ENCODE data around the gene ARHGAP42. TPM values are rescaled to one million over a fixed set of nuclear protein-coding genes. Genes with fewer than 3 reads are reported as not detected.

Gene ARHGAP42
- total RNA-seq, 1 donor from 2014 or later = 33.2 TPM

- H3K27me3 Mint-ChIP-seq (ENCODE audit: low read depth, unreplicated experiment) = no peaks in the 10 kb centered on the region
- no peaks in the 10 kb centered on the region for H3K9me3 Mint-ChIP-seq (ENCODE audit: unreplicated experiment)
- Histone ChIP-seq H3K9me3 (ENCODE audit: insufficient read depth, low read depth, low read length) (no peaks in the 10 kb centered on the region), H3K4me1 (ENCODE audit: insufficient read depth, low read length) (peaks cover 7% of the 10 kb centered on the region), H3K27ac (ENCODE audit: low read depth, low read length) (no peak overlapping the region), H3K79me2 (ENCODE audit: insufficient read depth, low read length) (peaks cover 3% of the 10 kb centered on the region), H3K27me3 (ENCODE audit: insufficient read depth, low read length) (no peaks in the 10 kb centered on the region), H4K20me1 (ENCODE audit: insufficient read depth, low read length) (peaks cover 9% of the 10 kb centered on the region), H3K4me2 (ENCODE audit: low read length) (no peak overlapping the region), H3K4me3 (ENCODE audit: insufficient read depth, low read depth, low read length) (no peak overlapping the region), H3K9ac (ENCODE audit: low read length) (no peak overlapping the region), H3K36me3 (ENCODE audit: insufficient read depth, low read length) (no peaks in the 10 kb centered on the region), H2AFZ (ENCODE audit: low read depth, low read length) (no peak overlapping the region)
- H3K27ac Mint-ChIP-seq (ENCODE audit: unreplicated experiment) = no peak overlapping the region
- no peak for FAIRE-seq
- H3K36me3 Mint-ChIP-seq (ENCODE audit: low read depth, unreplicated experiment) = peaks cover 3% of the 10 kb centered on the region
- TF ChIP-seq CTCF (IDR thresholded peaks at IDR 0.05; ENCODE audit: insufficient read depth, low read depth, low read length) (no peak), EZH2 (IDR thresholded peaks at IDR 0.05; ENCODE audit: insufficient read depth, low read length) (no peak)
- H3K4me1 Mint-ChIP-seq (ENCODE audit: low read depth, unreplicated experiment) = peaks cover 11% of the 10 kb centered on the region
- DNase-seq (ENCODE audit: low read depth) = no peak
- H3K4me3 Mint-ChIP-seq (ENCODE audit: unreplicated experiment) = no peak overlapping the region
Measured at GRCh38 chr11:100815787-100816330, 128.8 kb downstream of the ARHGAP42 start.

GRCh38 chr11:100816823-100817222 is 129.7 kb downstream of the ARHGAP42 start:
- DNase-seq (ENCODE audit: low read depth) (peak; percentile 29), FAIRE-seq (no peak)
- Mint-ChIP-seq H3K4me1 (ENCODE audit: low read depth, unreplicated experiment) (peaks cover 19% of the 10 kb centered on the region), H3K9me3 (ENCODE audit: unreplicated experiment) (no peaks in the 10 kb centered on the region), H3K27me3 (ENCODE audit: low read depth, unreplicated experiment) (no peaks in the 10 kb centered on the region), H3K27ac (ENCODE audit: unreplicated experiment) (no peak overlapping the region), H3K4me3 (ENCODE audit: unreplicated experiment) (no peak overlapping the region), H3K36me3 (ENCODE audit: low read depth, unreplicated experiment) (peaks cover 3% of the 10 kb centered on the region)
- no peaks in the 10 kb centered on the region for H3K9me3 ChIP-seq (ENCODE audit: insufficient read depth, low read depth, low read length)
- H3K4me2 ChIP-seq (ENCODE audit: low read length) = no peak overlapping the region
- no peak overlapping the region for H2AFZ ChIP-seq (ENCODE audit: low read depth, low read length)
- no peak overlapping the region for H3K27ac ChIP-seq (ENCODE audit: low read depth, low read length)
- no peak overlapping the region for H3K9ac ChIP-seq (ENCODE audit: low read length)
- no peak for TF ChIP-seq EZH2 (IDR thresholded peaks at IDR 0.05; ENCODE audit: insufficient read depth, low read length)
- TF ChIP-seq CTCF (IDR thresholded peaks at IDR 0.05; ENCODE audit: insufficient read depth, low read depth, low read length) = no peak
- H4K20me1 ChIP-seq (ENCODE audit: insufficient read depth, low read length) = peaks cover 9% of the 10 kb centered on the region
- no peaks in the 10 kb centered on the region for H3K36me3 ChIP-seq (ENCODE audit: insufficient read depth, low read length)
- H3K79me2 ChIP-seq (ENCODE audit: insufficient read depth, low read length) = peaks cover 3% of the 10 kb centered on the region
- no peaks in the 10 kb centered on the region for H3K27me3 ChIP-seq (ENCODE audit: insufficient read depth, low read length)
- no peak overlapping the region for H3K4me3 ChIP-seq (ENCODE audit: insufficient read depth, low read depth, low read length)
- peaks cover 6% of the 10 kb centered on the region for H3K4me1 ChIP-seq (ENCODE audit: insufficient read depth, low read length)

GRCh38 chr11:100817620-100818019 is 130.5 kb downstream of the ARHGAP42 start:
- Histone ChIP-seq H3K9me3 (ENCODE audit: insufficient read depth, low read depth, low read length) (no peaks in the 10 kb centered on the region), H3K4me2 (ENCODE audit: low read length) (no peak overlapping the region), H3K27ac (ENCODE audit: low read depth, low read length) (no peak overlapping the region), H3K9ac (ENCODE audit: low read length) (no peak overlapping the region), H3K4me3 (ENCODE audit: insufficient read depth, low read depth, low read length) (no peak overlapping the region), H3K27me3 (ENCODE audit: insufficient read depth, low read length) (no peaks in the 10 kb centered on the region), H3K36me3 (ENCODE audit: insufficient read depth, low read length) (no peaks in the 10 kb centered on the region), H2AFZ (ENCODE audit: low read depth, low read length) (no peak overlapping the region), H3K79me2 (ENCODE audit: insufficient read depth, low read length) (peaks cover under 1% of the 10 kb centered on the region), H4K20me1 (ENCODE audit: insufficient read depth, low read length) (peaks cover 9% of the 10 kb centered on the region), H3K4me1 (ENCODE audit: insufficient read depth, low read length) (peaks cover 6% of the 10 kb centered on the region)
- TF ChIP-seq EZH2 (IDR thresholded peaks at IDR 0.05; ENCODE audit: insufficient read depth, low read length) (no peak), CTCF (IDR thresholded peaks at IDR 0.05; ENCODE audit: insufficient read depth, low read depth, low read length) (no peak)
- peaks cover 3% of the 10 kb centered on the region for H3K36me3 Mint-ChIP-seq (ENCODE audit: low read depth, unreplicated experiment)
- no peaks in the 10 kb centered on the region for H3K9me3 Mint-ChIP-seq (ENCODE audit: unreplicated experiment)
- H3K27ac Mint-ChIP-seq (ENCODE audit: unreplicated experiment) = no peak overlapping the region
- peaks cover 19% of the 10 kb centered on the region for H3K4me1 Mint-ChIP-seq (ENCODE audit: low read depth, unreplicated experiment)
- H3K27me3 Mint-ChIP-seq (ENCODE audit: low read depth, unreplicated experiment) = no peaks in the 10 kb centered on the region
- no peak for FAIRE-seq
- no peak overlapping the region for H3K4me3 Mint-ChIP-seq (ENCODE audit: unreplicated experiment)
- DNase-seq (ENCODE audit: low read depth) = no peak
